HEK293 (cell line): ENCODE data around the gene NEURL4.

ENCODE experiments used
- CTCF ChIP-seq: fragments of 450-650 bp; formaldehyde crosslinking; IDR thresholded peaks from 2 replicates; pipeline ENCODE4 v1.5.1; 2016; ENCODE audit warnings: missing biosample characterization, missing genetic modification characterization
- MEIS1 ChIP-seq: sonication (generic); formaldehyde crosslinking; IDR thresholded peaks from 2 replicates; pipeline ENCODE4 v1.8.1; 2022; ENCODE audit warnings: missing genetic modification reagents, mild to moderate bottlenecking, borderline replicate concordance
- ZFP37 ChIP-seq: fragments of 450-650 bp; formaldehyde crosslinking; IDR thresholded peaks from 2 replicates; pipeline ENCODE4 v1.5.1; 2016; ENCODE audit warnings: missing biosample characterization, missing genetic modification characterization
- ZNF202 ChIP-seq: fragments of 450-650 bp; formaldehyde crosslinking; IDR thresholded peaks from 2 replicates; pipeline ENCODE4 v1.5.1; 2016; ENCODE audit warnings: missing biosample characterization, missing genetic modification characterization, borderline replicate concordance
- ZNF274 ChIP-seq, 2 experiments: fragments of 200-500 bp in 1 of 2; fragments of 450-650 bp in 1 of 2; sonication (Bioruptor generic) in 1 of 2; formaldehyde crosslinking in 1 of 2; IDR thresholded peaks; 2 replicates each; pipeline versions ENCODE4 v1.5.1 to v1.6.1; 2014 to 2016; ENCODE audit warnings: borderline replicate concordance in 1 of 2, inconsistent platforms in 1 of 2, low read length in 1 of 2, missing biosample characterization in 1 of 2, missing genetic modification characterization in 1 of 2
- ZNF623 ChIP-seq: fragments of 450-650 bp; formaldehyde crosslinking; IDR thresholded peaks from 2 replicates; pipeline ENCODE4 v1.5.1; 2016; ENCODE audit warnings: missing biosample characterization, missing genetic modification characterization
- ZNF777 ChIP-seq: fragments of 450-650 bp; formaldehyde crosslinking; IDR thresholded peaks from 2 replicates; pipeline ENCODE4 v1.5.1; 2017; ENCODE audit warnings: missing biosample characterization, missing genetic modification characterization, borderline replicate concordance

GRCh38 chr17:7346761-7347614 lies 17.9 kb upstream of the NEURL4 start:
- no peak for TF ChIP-seq ZFP37
- no peak for TF ChIP-seq ZNF202 (tag by site-specific recombination)
- no peak for TF ChIP-seq ZNF623 (tag by site-specific recombination)
- no peak for TF ChIP-seq CTCF (tag by site-specific recombination)
- TF ChIP-seq MEIS1 (CRISPR knock-in tag) = no peak
- TF ChIP-seq ZNF274 (IDR thresholded peaks at IDR 0.05; ENCODE audit: low read length) = no peak
- no peak for TF ChIP-seq ZNF274 (tag by site-specific recombination; IDR thresholded peaks at IDR 0.05; ENCODE audit: borderline replicate concordance)
- no peak for TF ChIP-seq ZNF777
